Fibroblast of skin of left biceps (primary cell): ENCODE results near the gene SFXN5.
A peak's percentile ranks its signal among the peaks of the same experiment; 100 is the strongest.
"Not testable (repeated sequence)": the region's sequence is repeated elsewhere in the genome, so short reads cannot be mapped to it uniquely, and the experiment has no call there.

Experiments used
- DNase-seq, 2 experiments: peaks; one replicate each; pipeline ENCODE4 v3.0.0-alpha.2; 2013; ENCODE audit warnings: low read depth in 2 of 2

SFXN5 gene

DNA sequence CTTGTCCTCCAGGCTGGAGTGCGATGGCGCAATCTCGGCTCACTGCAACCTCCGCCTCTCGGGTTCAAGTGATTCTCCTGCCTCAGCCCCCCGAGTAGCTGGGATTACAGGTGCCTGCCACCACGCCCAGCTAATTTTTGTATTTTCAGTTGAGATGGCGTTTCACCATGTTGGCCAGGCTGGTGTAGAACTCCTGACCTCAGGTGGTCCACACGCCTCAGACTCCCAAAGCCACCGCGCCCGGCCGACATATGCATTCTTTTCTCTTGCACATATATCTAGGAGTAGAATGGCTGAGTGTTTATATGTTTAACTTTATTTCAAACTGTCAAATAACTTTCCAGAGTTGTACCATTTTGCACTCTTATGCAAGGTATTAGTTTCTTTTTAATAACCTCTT, 164.1 kb downstream of the SFXN5 start:
- DNase-seq: not testable (repeated sequence)

DNA sequence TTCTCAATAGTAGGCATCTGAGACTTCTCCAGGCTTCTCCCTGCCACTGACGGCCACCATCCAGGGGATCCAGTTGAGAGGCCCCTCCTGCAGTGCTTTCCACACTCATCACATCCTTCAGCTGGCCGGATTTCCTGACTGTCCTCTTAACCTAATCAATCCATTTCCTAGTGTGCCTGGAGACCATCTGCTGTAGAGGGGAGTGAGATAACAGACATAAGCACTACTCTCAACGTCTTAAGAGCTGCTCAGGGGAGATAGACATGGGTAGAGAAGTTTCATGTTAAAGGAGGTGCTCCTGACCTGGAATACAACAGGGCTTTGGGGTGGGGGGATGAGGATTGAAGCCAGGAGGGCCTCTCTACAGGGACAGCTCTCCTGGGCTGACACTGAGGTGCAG, 170.1 kb downstream of the SFXN5 start:
- no peak for DNase-seq

DNA sequence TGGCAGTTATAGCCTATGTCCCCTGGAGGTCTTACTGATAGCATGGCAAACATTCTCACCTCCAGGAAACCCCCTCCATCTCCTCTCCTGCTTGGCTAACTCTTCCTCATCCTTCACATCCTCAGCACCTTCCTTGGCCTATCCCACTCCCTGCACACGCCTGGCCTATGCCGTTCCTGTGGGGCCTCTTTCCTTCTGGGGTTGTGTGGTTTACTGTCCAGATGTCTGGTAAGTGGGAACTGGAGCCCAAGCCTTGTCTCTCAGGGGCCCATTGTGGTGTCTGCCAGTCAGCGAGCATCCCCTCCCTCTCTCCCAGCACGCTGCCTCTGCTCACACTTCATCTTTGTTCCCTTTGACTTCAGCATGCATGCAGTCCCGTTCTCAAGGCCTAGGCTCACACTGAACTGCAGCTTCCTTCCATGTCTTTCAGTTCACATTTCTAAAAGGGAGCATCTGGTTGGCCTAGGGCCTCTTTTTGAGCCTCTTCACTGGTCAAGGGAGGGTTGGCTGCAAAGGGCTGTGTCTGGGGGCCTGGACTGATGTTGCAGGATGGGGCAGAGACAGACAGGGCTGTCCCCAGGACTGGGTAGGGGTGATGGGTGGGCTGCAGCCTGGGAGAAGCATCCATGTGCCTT, 171.2 kb downstream of the SFXN5 start:
- no peak for DNase-seq

DNA sequence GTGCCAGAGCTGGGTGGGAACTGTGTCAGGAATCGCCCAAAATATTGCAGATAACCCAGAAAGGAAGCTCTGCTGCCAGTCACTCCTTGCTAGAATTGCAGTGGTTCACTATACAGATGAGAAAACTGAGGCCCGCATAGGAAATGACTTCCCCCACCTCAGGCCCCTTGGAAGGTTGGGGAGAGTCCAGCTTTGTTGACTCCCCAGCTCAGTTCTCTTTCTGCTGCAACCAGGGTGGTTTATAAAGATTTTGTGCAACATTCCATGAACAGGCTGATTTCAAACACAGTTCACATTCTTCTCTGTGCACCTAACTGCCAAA, 173.0 kb downstream of the SFXN5 start:
- no peak for DNase-seq

DNA sequence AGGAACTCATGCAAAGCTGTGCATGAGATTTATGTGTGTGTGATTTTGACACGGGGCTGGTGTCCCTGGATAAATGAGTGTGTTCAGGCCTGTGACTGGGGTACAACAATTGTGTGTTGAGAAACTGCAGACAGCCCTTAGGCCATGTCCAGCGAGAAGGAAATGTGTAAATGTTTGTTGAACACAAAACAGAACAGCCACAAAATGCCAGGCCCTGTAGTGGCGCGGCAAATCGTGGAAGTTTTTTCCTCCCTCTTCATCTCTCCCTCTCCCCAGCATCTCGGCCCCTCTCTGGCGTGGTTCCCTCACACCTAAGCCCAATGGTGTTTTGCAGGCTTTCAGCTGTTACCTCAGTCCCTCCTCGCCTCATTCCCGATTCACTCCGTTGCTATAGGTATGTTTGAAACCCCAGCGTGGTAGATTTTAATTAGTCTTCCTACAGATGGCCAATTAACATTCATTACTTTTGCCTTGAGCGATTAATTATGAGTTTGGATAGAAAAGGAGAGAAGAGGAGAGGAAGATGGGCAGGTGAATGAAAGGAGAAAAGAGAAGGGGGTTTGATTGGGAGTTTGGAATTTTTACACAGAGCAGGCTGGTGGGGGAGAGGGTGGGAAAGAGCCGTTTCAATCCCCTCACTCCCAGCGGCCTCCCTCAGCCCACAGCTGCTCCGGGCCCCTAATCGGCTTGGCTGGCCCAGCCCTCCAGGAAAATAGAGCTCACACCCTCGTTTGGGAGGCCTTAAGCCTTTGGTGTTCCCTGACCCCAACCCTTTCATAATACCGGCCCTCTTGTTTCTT, 173.5 kb downstream of the SFXN5 start:
- DNase-seq: no peak

DNA sequence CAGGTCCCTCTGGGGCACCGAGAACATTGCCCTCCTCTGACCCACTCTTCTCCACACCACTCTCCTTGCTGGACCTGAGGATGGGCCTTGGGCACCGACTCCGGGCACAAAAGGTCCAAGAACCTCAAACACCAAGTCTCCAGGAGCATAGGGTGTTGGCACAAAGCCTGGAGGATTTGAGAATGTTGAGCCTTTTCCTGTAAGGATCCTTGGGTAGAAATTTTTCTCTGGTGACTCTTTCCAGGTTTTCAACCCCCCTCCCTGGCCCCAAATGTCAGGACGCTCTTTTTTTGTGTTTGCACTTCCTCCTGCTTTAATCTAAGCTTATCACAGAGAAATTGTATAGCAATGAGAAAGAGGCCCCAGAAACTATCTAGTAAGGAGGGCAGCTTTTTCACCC, 175.1 kb downstream of the SFXN5 start:
- DNase-seq: no peak

DNA sequence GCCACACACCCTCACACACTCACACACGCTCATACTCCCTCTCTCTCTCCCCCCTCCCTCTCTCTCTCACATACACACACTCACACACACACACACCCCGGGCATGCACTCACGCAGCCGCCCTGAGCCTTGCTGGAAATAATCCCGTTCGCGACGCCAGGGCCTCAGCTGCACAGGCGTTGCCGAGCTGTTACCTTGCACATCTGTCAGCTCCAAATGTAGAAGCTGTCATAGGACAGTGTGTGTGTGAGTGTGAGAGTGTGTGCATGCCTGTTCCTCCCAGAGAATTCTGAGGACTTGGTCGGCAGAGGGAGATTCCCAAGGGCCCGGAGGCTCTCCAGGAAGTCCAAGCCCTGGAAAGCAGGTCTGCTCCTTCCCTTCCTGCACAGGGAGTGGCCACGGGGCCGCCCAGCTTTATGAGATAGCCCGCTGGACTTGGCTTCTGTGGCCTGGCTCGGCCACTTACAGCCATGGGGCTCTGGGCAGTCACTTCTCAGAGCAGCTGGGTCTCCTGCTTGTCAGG, 175.7 kb downstream of the SFXN5 start:
- peak in 1 of 2 experiments; percentile 32 for DNase-seq

DNA sequence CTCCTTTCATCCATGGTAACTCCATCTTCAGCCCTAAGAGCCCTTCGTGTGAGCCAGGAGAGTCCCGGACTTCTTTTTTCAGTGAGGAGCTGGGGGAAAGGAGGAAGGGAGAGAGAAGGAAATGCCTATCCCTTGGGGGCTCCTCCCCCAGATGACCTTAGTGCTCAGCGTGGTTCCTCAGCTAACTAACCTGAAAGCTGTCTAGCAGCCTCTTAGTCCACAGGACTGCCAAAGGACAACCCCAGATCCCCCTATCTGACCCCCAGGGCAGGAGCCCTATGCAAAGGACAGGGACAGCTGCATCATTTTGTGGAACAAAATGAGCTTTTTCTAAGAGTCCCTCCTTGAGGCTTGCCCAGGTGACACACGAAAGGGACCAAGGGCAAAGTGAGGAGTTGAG, 176.4 kb downstream of the SFXN5 start:
- DNase-seq: no peak

DNA sequence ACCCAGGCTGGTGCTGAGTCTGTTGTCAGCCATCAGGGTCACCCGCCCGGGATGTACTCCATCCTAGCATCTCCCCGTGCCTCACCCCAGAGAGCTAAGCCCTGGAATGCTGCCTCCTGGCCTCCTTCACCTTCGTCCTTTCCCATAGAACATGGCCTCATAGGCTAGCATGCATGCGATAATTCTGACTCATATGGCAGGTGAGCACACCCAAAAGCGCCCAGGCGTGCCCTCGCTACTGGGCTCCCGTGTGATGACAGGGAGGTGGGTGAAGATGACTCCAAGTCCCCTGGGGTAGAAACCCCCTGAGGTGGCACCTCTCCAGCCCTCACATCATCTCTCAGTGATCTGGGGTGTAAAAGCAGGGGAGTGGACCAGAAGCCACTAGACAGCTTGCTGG, 177.0 kb downstream of the SFXN5 start:
- DNase-seq: no peak

DNA sequence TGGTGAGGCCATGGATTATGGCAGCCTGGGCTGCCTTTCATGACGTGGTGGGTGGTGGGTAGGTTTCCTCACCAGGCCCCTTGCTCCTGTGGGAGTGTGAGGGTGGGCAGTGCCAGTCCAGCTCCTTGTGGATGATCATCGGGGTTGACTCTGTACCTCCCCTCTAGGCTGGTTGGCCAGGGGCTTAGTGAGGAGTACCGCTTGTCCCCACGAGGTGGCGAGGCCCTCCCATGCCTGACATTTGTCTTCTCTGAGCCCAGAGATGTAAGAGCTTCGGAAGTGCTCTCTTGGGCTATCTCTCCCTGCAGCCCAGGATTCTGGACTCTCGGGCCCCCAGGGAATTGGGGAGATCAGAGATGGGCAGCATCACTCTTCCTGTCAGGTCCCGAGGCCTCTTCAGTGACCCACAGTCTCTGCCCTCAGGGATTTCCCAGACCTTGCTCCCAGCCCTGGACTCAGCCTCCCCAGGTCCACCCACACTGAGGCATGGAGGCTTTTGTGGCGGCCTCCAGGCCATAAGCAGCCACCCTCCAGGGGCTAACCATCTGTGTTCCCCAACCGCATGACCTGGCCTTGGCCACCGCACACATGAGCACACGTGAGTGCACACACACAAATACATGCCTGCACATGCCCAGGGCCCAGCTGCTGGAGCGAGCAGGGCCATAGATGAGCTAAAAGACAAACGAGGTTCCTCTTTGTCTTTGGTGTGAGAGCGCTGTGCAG, 177.8 kb downstream of the SFXN5 start:
- DNase-seq: no peak

DNA sequence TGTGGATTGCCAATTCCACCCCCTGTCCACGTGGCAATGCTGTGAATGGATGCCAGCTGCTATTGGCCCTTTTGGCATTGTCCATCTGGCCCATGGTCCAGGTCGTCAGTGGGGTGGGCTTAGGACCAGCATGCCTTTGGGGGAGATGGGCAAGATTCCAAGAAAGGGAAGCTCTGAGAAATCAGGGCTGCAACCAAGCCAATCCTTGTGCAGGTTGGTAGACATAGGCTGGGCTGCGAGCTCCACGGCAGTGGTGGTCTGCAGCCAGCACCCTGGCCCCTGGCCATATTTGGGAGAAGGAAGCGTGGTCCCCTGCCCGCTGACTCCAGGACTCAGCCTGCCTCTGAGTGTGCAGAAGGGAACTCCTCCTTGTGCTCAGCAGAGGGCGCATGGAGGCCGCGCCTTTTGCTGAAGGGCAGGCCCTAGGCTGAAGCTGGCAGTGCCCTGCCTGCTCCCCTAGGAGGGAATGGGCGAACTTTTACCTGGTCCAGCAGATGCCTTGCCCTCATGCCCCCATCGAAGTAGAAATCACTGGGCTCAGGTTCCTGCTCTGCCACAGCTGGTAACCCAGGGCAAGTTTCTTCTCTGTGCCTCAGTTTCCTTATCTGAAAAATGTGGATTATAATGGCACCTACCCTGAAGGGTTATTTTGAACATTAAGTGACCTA, 178.9 kb downstream of the SFXN5 start:
- DNase-seq: no peak
